Measurements from ENCODE around the gene PSME3IP1. TPM values are rescaled to one million over a fixed set of nuclear protein-coding genes. Genes with fewer than 3 reads are reported as not detected.

PSME3IP1 gene
- total and polyA plus RNA-seq, 2 of the 8 experiments (the other 6 are each of a cell fraction or from before 2014, with no cell fraction given): 95.1 to 98.3 TPM

DNA sequence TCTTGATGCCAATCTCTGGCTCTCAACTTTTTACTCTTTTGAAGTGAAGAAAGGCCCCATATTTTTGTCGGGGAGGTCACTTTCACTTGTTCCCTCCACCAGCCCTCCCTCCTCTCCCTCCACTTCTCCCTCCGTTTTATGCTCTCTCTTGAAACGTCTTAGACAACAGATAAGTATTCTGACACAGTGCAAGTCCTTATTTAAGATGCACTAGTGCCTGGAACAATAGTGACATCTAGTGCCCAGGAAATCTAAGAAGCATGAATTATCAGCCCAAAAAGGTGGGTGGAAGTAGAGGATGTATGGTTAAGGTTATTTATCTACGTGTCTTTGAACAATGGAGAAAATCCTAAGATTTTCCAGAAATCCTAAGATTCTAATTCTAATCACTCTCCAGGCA is 17.9 kb downstream of the PSME3IP1 start:
- no peak overlapping the region for H3K56ac ChIP-seq (replicated peaks; ENCODE audit: insufficient read length, low read depth, low read length)
- H3K4me2 ChIP-seq (ENCODE audit: insufficient read depth in 1 of 2, low read depth in 2 of 2, low read length in 2 of 2): no peak overlapping the region
- H3K27me3 ChIP-seq (replicated peaks in 1 of 4; ENCODE audit: control insufficient read depth in 3 of 4, extremely low read depth in 1 of 4, insufficient read depth in 3 of 4, low read length in 3 of 4): no peaks in the 10 kb centered on the region
- H4K20me1 ChIP-seq (replicated peaks in 1 of 2; ENCODE audit: control insufficient read depth in 1 of 2, insufficient read depth in 2 of 2, low read length in 2 of 2): peaks cover 0 to 1% of the 10 kb centered on the region in 2 experiments
- no peak overlapping the region for H4K91ac ChIP-seq (replicated peaks; ENCODE audit: insufficient read length, low read length)
- H3K4me1 ChIP-seq (replicated peaks in 1 of 4; ENCODE audit: control insufficient read depth in 3 of 4, insufficient read depth in 4 of 4, low read length in 3 of 4): no peaks in the 10 kb centered on the region
- H2AFZ ChIP-seq (ENCODE audit: low read length): no peak overlapping the region
- H3K4me3 ChIP-seq (ENCODE audit: extremely low read depth in 1 of 4, insufficient read depth in 2 of 4, low read depth in 3 of 4, low read length in 4 of 4): no peak overlapping the region
- no peak overlapping the region for H2BK15ac ChIP-seq (ENCODE audit: low read length)
- no peak overlapping the region for H3K9ac ChIP-seq (replicated peaks in 1 of 4; ENCODE audit: extremely low read depth in 1 of 4, low read depth in 3 of 4, low read length in 3 of 4)
- no peak overlapping the region for H3K14ac ChIP-seq (ENCODE audit: insufficient read length)
- no peaks in the 10 kb centered on the region for H3K79me1 ChIP-seq (ENCODE audit: low read depth, low read length)
- no peaks in the 10 kb centered on the region for H3K79me2 ChIP-seq (ENCODE audit: control insufficient read depth in 1 of 2, insufficient read depth in 2 of 2, low read length in 2 of 2)
- H3K9me3 ChIP-seq (ENCODE audit: insufficient read depth in 2 of 2, low read depth in 1 of 2, low read length in 1 of 2): no peaks in the 10 kb centered on the region
- no peak overlapping the region for H4K5ac ChIP-seq (ENCODE audit: insufficient read length, low read depth, low read length)
- H2BK120ac ChIP-seq (replicated peaks; ENCODE audit: low read depth, low read length): no peak overlapping the region
- H2BK20ac ChIP-seq (ENCODE audit: low read length): no peak overlapping the region
- FAIRE-seq (no peak), DNase-seq (ENCODE audit: low read depth in 1 of 2, low spot score in 2 of 2) (no peak)
- TF ChIP-seq KDM1A (IDR thresholded peaks at IDR 0.05; ENCODE audit: borderline replicate concordance, low read length): no peak
- no peak for TF ChIP-seq EGR1 (IDR thresholded peaks at IDR 0.05; ENCODE audit: borderline replicate concordance, low read depth, low read length)
- TF ChIP-seq RAD21 (IDR thresholded peaks at IDR 0.05 in 1 of 2, conservative IDR thresholded peaks at IDR 0.05 in 1 of 2; ENCODE audit: low read depth in 2 of 2, low read length in 2 of 2): peak; percentile 79 to 83
- TF ChIP-seq, protein P1, sequence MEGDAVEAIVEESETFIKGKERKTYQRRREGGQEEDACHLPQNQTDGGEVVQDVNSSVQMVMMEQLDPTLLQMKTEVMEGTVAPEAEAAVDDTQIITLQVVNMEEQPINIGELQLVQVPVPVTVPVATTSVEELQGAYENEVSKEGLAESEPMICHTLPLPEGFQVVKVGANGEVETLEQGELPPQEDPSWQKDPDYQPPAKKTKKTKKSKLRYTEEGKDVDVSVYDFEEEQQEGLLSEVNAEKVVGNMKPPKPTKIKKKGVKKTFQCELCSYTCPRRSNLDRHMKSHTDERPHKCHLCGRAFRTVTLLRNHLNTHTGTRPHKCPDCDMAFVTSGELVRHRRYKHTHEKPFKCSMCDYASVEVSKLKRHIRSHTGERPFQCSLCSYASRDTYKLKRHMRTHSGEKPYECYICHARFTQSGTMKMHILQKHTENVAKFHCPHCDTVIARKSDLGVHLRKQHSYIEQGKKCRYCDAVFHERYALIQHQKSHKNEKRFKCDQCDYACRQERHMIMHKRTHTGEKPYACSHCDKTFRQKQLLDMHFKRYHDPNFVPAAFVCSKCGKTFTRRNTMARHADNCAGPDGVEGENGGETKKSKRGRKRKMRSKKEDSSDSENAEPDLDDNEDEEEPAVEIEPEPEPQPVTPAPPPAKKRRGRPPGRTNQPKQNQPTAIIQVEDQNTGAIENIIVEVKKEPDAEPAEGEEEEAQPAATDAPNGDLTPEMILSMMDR (IDR thresholded peaks at IDR 0.05; ENCODE audit: control extremely low read depth in 1 of 3, insufficient read depth in 1 of 3, low read depth in 1 of 3, low read length in 3 of 3): peak in 2 of 3 experiments; percentile 41 to 49; a peak in 2 of 4 replicates
- TF ChIP-seq CBX5 (IDR thresholded peaks at IDR 0.05; ENCODE audit: low read depth, low read length): no peak
- no peak overlapping the region for H2BK5ac ChIP-seq (ENCODE audit: low read depth, low read length)
- H3K27ac ChIP-seq (ENCODE audit: low read depth, low read length): no peak overlapping the region
- H3K23me2 ChIP-seq (ENCODE audit: low read depth, low read length): no peaks in the 10 kb centered on the region
- no peak overlapping the region for H4K8ac ChIP-seq (ENCODE audit: extremely low read depth, insufficient read depth, low read length)
- no peak overlapping the region for H2BK12ac ChIP-seq (ENCODE audit: low read depth, low read length)
- peaks cover 18 to 76% (median 66%) of the 10 kb centered on the region in 4 experiments for H3K36me3 ChIP-seq (ENCODE audit: control insufficient read depth in 2 of 4, insufficient read depth in 4 of 4, low read length in 3 of 4)
- CTCF ChIA-PET (ENCODE audit: partially characterized antibody): interaction anchor here (0.9 to 1.9 kb wide), 4 partner anchors 11 to 191 kb away, joined by 3 to 10 read pairs (median 4); no protein-coding TSS in a partner anchor
- no peak overlapping the region for H3K4ac ChIP-seq (replicated peaks; ENCODE audit: insufficient read length, low read depth, low read length)
- H2AK5ac ChIP-seq (ENCODE audit: low read depth, low read length): no peak overlapping the region
- no peak overlapping the region for H3K18ac ChIP-seq (ENCODE audit: extremely low read depth, low read length)
- H3K23ac ChIP-seq (ENCODE audit: insufficient read length): no peak overlapping the region
- WGBS, 2 experiments (ENCODE audit: extremely low coverage in 1 of 2, insufficient coverage in 1 of 2, insufficient read length in 1 of 2, insufficient replicate concordance in 2 of 2, low coverage in 1 of 2, low lambda C conversion rate in 2 of 2, missing lambda C conversion rate in 1 of 2): 81% methylated on average over 4 of the region's 4 CpGs; no CpG with 5 or more reads in 1 of the 2 experiments
- POLR2A ChIA-PET (ENCODE audit: partially characterized antibody): no interaction called here
